C4-2B (cell line): ENCODE data around the gene TYRO3.

Experiments
- H3K27ac ChIP-seq: fragments of 450-650 bp; 2 replicates; pipeline ENCODE4 v1.5.1; 2017
- CTCF ChIP-seq: fragments of 450-650 bp; conservative IDR thresholded peaks from 2 replicates; pipeline ENCODE4 v1.5.1; 2017; ENCODE audit warnings: mild to moderate bottlenecking
- ZFX ChIP-seq: fragments of 450-650 bp; IDR thresholded peaks from 2 replicates; pipeline ENCODE4 v1.6.1; 2017

Gene TYRO3

GRCh38 chr15:41561777-41562145, 2.7 kb downstream of the TYRO3 start:
- no peak for TF ChIP-seq ZFX
- TF ChIP-seq CTCF, result no peak
- H3K27ac ChIP-seq, result no peak overlapping the region

GRCh38 chr15:41562244-41562643, 3.2 kb downstream of the TYRO3 start:
- H3K27ac ChIP-seq, result no peak overlapping the region
- TF ChIP-seq ZFX (no peak), CTCF (no peak)

- no peak overlapping the region for H3K27ac ChIP-seq
- TF ChIP-seq ZFX (no peak), CTCF (no peak)
These were observed 3.8 kb downstream of the TYRO3 start for GRCh38 chr15:41562784-41563198.

GRCh38 chr15:41564286-41564959, 5.4 kb downstream of the TYRO3 start:
- no peak for TF ChIP-seq ZFX
- TF ChIP-seq CTCF, result no peak

GRCh38 chr15:41564960-41565502, 6.0 kb downstream of the TYRO3 start:
- no peak overlapping the region for H3K27ac ChIP-seq
- TF ChIP-seq CTCF (no peak), ZFX (no peak)

More at GRCh38 chr15:41564286-41564959, 5.4 kb downstream of the TYRO3 start:
- H3K27ac ChIP-seq, result no peak overlapping the region

- H3K27ac ChIP-seq, result no peak overlapping the region
- TF ChIP-seq CTCF (no peak), ZFX (no peak)
These were observed 6.7 kb downstream of the TYRO3 start for GRCh38 chr15:41565702-41566101.

- no peak overlapping the region for H3K27ac ChIP-seq
- TF ChIP-seq ZFX (no peak), CTCF (no peak)
These were observed 7.3 kb downstream of the TYRO3 start for GRCh38 chr15:41566121-41566885.
